SU-DHL-6 (cell line): Measurements from ENCODE around the gene CPVL.
"Not testable (repeated sequence)": the region's sequence is repeated elsewhere in the genome, so short reads cannot be mapped to it uniquely, and the experiment has no call there.

Experiments
- H2AFZ ChIP-seq: fragments of 200-600 bp; sonication (generic); 2 replicates; pipeline ENCODE4 v1.6.1; 2014; ENCODE audit warnings: low read depth, mild to moderate bottlenecking, moderate library complexity, mixed read lengths, antibody characterized with exemption, low read length; ENCODE audit not compliant: severe bottlenecking
- H3F3A ChIP-seq: fragments of 200-600 bp; shearing (Covaris generic); 2 replicates; pipeline ENCODE4 v1.6.0; 2016; ENCODE audit warnings: antibody characterized with exemption, mild to moderate bottlenecking; ENCODE audit not compliant: insufficient read depth
- H3K27ac ChIP-seq: fragments of 200-600 bp; sonication (generic); 2 replicates; pipeline ENCODE4 v1.5.1; 2016; ENCODE audit warnings: low read depth, mild to moderate bottlenecking, low read length, moderate library complexity, mixed read lengths
- H3K27me3 ChIP-seq: fragments of 200-600 bp; sonication (generic), shearing (Covaris generic); 2 replicates; pipeline ENCODE4 v1.6.0; 2014; ENCODE audit warnings: mild to moderate bottlenecking, low read length
- H3K36me3 ChIP-seq: fragments of 200-600 bp; sonication (generic); 2 replicates; pipeline ENCODE4 v1.6.1; 2014; ENCODE audit warnings: mild to moderate bottlenecking, low read length, mixed read lengths
- H3K4me2 ChIP-seq: fragments of 300-600, 200-600 bp; shearing (Covaris generic), sonication (generic); 2 replicates; pipeline ENCODE4 v1.6.0; 2014; ENCODE audit warnings: low read length, low read depth, mild to moderate bottlenecking; ENCODE audit not compliant: poor library complexity, severe bottlenecking
- H3K4me3 ChIP-seq: fragments of 200-600 bp; sonication (generic); 2 replicates; pipeline ENCODE4 v1.5.1; 2014; ENCODE audit warnings: antibody characterized with exemption, low read length, mild to moderate bottlenecking, mixed read lengths; ENCODE audit not compliant: insufficient read depth, poor library complexity, severe bottlenecking
- H3K79me2 ChIP-seq: fragments of 200-600 bp; sonication (generic); 2 replicates; pipeline ENCODE4 v1.6.1; 2014; ENCODE audit warnings: mild to moderate bottlenecking, low read length, moderate library complexity; ENCODE audit not compliant: insufficient read depth
- H3K9ac ChIP-seq: fragments of 200-600 bp; sonication (generic); 2 replicates; pipeline ENCODE4 v1.7.0; 2014; ENCODE audit warnings: mild to moderate bottlenecking, low read length
- H3K9me2 ChIP-seq: fragments of 200-600 bp; sonication (generic); replicated peaks from 2 replicates; pipeline ENCODE4 v1.6.1; 2014; ENCODE audit warnings: low read length; ENCODE audit not compliant: insufficient read depth
- H3K9me3 ChIP-seq: fragments of 200-600 bp; sonication (generic); 2 replicates; pipeline ENCODE4 v1.6.1; 2014; ENCODE audit warnings: low read length, mixed read lengths; ENCODE audit not compliant: insufficient read depth
- H4K20me1 ChIP-seq: fragments of 200-600 bp; sonication (generic); 2 replicates; pipeline ENCODE4 v1.6.1; 2014; ENCODE audit warnings: low read depth, mild to moderate bottlenecking, antibody characterized with exemption, low read length, moderate library complexity, mixed read lengths
- CTCF ChIP-seq: fragments of 200-600 bp; sonication (generic); IDR thresholded peaks from one replicate; pipeline ENCODE4 v1.5.1; 2017; ENCODE audit warnings: antibody characterized with exemption, mild to moderate bottlenecking, low read length, moderate library complexity; ENCODE audit not compliant: insufficient read depth, poor library complexity, severe bottlenecking
- EZH2phosphoT487 ChIP-seq: fragments of 200-600 bp; sonication (generic), shearing (Covaris generic); conservative IDR thresholded peaks from 2 replicates; pipeline ENCODE4 v1.6.1; 2018; ENCODE audit warnings: mild to moderate bottlenecking, antibody characterized with exemption, low read length, moderate library complexity, mixed read lengths

The CPVL gene

GRCh38 chr7:29095631-29096445 is 50.5 kb downstream of the CPVL start:
- Histone ChIP-seq H3K27me3 (no peaks in the 10 kb centered on the region), H3K9me2 (no peaks in the 10 kb centered on the region), H4K20me1 (no peaks in the 10 kb centered on the region), H3K79me2 (no peaks in the 10 kb centered on the region), H3K4me2 (no peak overlapping the region), H3K27ac (no peak overlapping the region), H3K9me3 (no peaks in the 10 kb centered on the region), H3F3A (no peaks in the 10 kb centered on the region), H3K4me3 (no peak overlapping the region), H3K9ac (no peak overlapping the region), H3K36me3 (no peaks in the 10 kb centered on the region), H2AFZ (no peak overlapping the region)
- TF ChIP-seq EZH2phosphoT487 (no peak), CTCF (no peak)

- H4K20me1 ChIP-seq, H3K4me2 ChIP-seq, H3K27ac ChIP-seq: not testable (repeated sequence)
Observed at GRCh38 chr7:29093091-29093490, 53.2 kb downstream of the CPVL start.

GRCh38 chr7:29091715-29092114 is 54.6 kb downstream of the CPVL start:
- Histone ChIP-seq H3K4me2 (no peak overlapping the region), H3K36me3 (no peaks in the 10 kb centered on the region), H3K9me2 (no peaks in the 10 kb centered on the region), H3K27ac (no peak overlapping the region), H3K9ac (no peak overlapping the region), H3F3A (no peaks in the 10 kb centered on the region), H4K20me1 (no peaks in the 10 kb centered on the region), H2AFZ (no peak overlapping the region), H3K4me3 (no peak overlapping the region), H3K27me3 (no peaks in the 10 kb centered on the region), H3K79me2 (no peaks in the 10 kb centered on the region), H3K9me3 (no peaks in the 10 kb centered on the region)
- TF ChIP-seq EZH2phosphoT487 (no peak), CTCF (no peak)

More at GRCh38 chr7:29093091-29093490, 53.2 kb downstream of the CPVL start:
- not testable (repeated sequence) for H3K4me3 ChIP-seq, H3K27me3 ChIP-seq, H3F3A ChIP-seq, H3K36me3 ChIP-seq, H3K79me2 ChIP-seq, H3K9me3 ChIP-seq, H2AFZ ChIP-seq, H3K9me2 ChIP-seq, H3K9ac ChIP-seq

DNA sequence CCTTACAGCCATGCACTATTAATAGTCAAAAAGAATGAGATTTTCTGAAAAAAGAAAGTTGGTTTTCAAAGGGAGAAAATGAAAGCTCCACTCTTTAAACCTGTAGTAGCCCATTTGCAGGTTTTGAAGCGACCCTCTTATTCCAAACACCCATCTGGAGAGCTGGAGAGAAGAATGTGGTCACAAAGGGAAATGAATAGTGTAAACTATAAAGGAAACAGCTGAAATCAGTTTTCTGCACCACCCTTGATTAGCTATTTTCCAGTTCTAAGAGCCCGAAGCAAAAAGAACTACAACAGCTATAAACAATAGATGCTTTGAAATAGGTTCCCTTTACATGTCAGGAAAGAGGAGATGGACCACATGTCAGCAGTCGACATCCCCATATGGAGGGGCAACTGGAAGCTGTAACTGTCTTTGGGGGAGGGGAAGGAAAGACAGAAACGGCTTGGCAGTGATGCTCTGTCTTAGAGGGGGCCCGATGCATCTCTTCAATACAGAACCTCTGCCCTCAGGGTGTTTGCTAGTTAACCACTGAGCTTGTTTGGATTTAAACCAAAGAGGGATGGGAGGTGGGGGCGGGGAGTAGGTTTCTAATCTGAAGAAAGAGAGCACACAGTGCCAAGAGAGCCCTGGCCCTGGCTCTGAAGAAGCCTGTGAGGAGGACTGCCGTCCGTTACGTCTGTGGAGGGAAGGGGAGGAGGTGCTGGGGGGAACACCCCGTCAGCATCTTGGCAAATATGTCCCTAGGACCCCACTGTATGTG is 55.3 kb downstream of the CPVL start:
- H3K9ac ChIP-seq, result no peak overlapping the region
- H2AFZ ChIP-seq, result no peak overlapping the region
- H3K27ac ChIP-seq, result no peak overlapping the region

More for the DNA sequence above, 55.3 kb downstream of the CPVL start:
- H3K9me2 ChIP-seq, result no peaks in the 10 kb centered on the region
- TF ChIP-seq CTCF (no peak), EZH2phosphoT487 (no peak)
- H3K36me3 ChIP-seq, result no peaks in the 10 kb centered on the region
- no peaks in the 10 kb centered on the region for H3F3A ChIP-seq
- no peaks in the 10 kb centered on the region for H4K20me1 ChIP-seq
- no peaks in the 10 kb centered on the region for H3K9me3 ChIP-seq
- H3K4me2 ChIP-seq, result no peak overlapping the region
- no peak overlapping the region for H3K4me3 ChIP-seq
- no peaks in the 10 kb centered on the region for H3K27me3 ChIP-seq
- no peaks in the 10 kb centered on the region for H3K79me2 ChIP-seq
